LHCN-M2 (cell line): Measurements from ENCODE around the gene ADGRA1. TPM values are rescaled to one million over a fixed set of nuclear protein-coding genes. Genes with fewer than 3 reads are reported as not detected.
A peak's percentile ranks its signal among the peaks of the same experiment; 100 is the strongest.

ENCODE experiments used
- DNase-seq: peaks from one replicate; pipeline ENCODE4 v3.0.0-alpha.2; 2012; ENCODE audit warnings: low read depth
- total RNA-seq: library from RNA; depleted of rRNA; stranded (reverse); fragments of >200 nt; gene quantifications from 2 replicates; pipeline ENCODE4 v1.2.3, GENCODE V29; 2014

ADGRA1 gene
- total RNA-seq, 1 experiment from 2014 or later = not detected

DNA sequence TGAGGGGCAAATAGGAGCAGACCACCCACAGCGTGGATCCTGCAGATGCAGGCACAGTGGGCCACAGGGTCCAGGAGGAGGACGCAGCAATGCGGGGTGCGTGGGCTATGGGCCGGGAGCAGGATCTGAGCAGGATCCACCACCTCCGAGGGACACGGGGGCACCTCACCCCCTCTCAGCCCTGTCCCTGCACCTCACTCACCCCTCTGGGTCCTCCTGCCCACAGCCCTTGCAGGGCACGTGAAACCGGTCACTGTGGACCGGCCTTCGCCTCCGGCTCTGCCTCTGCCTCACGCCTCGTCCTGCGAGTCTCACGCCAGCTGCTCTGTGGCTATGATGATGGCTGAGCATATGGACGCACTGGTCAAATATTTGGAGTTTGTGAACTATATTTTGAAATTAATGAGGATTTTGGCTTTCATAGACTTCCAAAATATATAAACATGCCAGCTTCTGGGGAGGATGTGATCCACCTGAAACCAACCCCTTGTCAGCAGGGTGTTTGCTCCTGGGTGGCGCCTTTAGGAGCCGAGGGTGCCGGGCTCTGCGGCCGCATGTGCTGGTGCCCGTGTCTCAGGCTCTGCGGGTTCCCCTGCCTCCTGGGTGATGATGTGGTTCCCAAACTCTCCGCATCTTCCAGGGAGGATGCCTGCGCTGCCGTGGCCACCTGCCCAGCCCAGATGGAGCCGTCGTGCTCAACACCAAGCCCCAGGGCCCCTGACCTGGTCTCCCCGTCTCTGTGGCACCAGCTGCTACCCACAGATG, 11.3 kb upstream of the ADGRA1 start:
- DNase-seq = no peak

DNA sequence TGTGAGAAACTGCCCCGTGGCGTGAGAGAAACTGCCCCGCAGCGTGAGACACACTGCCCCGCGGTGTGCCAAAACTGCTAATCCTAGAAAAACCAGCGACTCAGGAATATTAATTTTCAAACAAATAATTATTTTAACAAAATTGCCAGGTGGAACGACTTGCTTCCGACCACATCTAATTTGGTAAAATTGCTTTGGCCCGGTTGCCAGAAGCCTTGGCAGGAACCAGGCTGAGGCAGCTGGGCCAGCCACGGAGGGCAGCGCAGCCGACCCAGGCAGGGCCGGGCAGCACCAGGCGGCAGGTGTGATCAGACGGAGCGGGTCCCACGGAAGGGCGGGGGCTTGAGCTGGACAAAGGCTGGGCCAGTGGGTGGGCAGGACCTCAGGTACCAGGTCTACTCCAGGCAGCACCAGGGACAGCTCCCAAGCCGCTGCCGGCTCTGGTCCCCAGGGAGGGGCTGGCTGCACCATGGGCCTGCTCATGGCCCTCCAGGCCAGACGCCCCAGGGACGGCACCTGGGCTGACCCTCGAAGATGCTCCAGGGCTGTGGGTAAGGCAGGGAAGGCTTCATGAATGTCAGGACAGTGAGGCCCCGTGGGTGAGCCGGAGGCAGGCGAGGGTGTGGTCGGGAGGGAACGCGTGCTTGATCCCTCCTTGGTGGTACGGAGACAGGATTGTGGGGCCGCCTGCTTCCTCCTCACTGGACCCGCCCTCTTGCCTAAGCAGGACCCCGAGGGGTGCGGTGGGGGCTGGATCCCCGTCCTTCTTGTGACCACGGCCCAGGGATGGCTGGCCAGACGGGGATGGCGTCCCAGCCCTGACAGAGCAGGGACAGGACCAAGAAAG, 7.7 kb upstream of the ADGRA1 start:
- DNase-seq = no peak

DNA sequence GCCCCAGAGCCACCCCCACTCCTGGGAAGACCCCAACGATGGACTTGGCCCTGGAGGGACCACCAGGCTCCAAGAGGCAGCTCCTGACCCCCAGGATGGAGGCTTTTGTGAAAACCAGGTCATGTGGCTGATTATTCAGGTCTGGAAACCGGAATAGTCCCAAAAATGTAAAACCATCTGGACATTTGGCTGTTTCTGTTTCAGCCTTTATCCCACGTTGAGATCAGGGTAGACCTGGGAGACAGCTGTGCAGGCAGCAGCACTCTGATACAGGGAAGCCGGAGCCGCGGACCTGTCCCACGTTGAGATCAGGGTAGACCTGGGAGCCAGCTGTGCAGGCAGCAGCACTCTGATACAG, 7.1 kb upstream of the ADGRA1 start:
- no peak for DNase-seq

- DNase-seq = no peak
Observed at GRCh38 chr10:133081636-133082035, 6.1 kb upstream of the ADGRA1 start.

- no peak for DNase-seq
Observed at GRCh38 chr10:133082685-133083421, 4.9 kb upstream of the ADGRA1 start.

DNA sequence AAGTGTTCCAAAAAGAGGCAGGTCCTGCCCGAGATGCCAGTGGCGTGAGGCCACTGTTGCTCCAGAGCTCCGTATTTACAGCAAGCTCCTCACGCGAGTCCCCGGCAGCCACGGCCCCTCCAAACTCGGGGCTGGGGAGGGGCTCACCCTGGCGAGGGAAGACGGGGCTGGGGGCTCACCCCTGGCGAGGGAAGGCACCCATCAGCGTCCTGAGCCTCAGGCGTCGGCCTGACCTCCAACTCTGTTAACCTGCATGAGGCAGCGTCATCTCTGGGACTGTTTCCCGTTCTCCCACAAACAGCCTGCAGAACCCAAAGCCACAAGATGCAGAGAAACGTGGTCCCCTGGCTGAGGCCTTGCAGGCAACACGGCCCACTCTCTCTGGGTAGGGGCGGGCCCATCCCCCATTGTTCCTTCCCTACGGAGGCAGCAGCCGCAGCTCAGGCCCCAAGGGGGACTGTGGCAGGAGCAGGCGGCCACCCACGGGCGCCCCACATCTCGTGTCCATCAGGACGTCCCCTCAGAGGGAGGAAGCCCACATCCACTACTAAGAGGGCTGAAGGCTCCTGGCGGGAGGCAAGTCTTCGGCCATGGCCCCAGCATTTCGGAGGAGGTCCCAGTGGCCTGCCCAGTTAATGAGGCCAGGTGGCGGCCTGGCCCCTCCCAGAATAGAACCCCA, 4.2 kb upstream of the ADGRA1 start:
- DNase-seq = no peak

GRCh38 chr10:133084491-133084890, 3.2 kb upstream of the ADGRA1 start:
- no peak for DNase-seq

GRCh38 chr10:133085251-133086125, 2.2 kb upstream of the ADGRA1 start:
- DNase-seq = no peak

DNA sequence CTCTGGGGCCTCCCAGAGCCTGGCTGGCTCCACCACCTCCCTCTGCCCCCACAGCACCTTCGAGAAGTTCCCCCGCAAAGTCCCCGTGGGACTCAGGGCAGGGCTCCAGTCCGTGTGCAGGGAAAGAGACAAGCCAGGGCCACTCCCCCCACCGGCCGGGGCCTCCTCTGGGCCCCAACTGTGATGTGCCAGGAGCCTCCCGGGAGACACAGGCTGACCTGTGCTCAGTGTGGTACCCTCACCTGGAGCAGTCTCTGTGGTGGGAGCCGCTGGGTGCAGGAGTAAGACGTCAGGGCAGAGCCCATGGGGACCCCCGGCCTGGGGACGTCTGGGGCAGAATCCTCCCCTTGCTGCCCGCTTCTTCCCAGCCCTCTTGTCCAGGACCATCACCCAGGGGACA, 1.5 kb upstream of the ADGRA1 start:
- no peak for DNase-seq

- DNase-seq = no peak
Observed at GRCh38 chr10:133087045-133087678, 562 bp upstream of the ADGRA1 start.

DNA sequence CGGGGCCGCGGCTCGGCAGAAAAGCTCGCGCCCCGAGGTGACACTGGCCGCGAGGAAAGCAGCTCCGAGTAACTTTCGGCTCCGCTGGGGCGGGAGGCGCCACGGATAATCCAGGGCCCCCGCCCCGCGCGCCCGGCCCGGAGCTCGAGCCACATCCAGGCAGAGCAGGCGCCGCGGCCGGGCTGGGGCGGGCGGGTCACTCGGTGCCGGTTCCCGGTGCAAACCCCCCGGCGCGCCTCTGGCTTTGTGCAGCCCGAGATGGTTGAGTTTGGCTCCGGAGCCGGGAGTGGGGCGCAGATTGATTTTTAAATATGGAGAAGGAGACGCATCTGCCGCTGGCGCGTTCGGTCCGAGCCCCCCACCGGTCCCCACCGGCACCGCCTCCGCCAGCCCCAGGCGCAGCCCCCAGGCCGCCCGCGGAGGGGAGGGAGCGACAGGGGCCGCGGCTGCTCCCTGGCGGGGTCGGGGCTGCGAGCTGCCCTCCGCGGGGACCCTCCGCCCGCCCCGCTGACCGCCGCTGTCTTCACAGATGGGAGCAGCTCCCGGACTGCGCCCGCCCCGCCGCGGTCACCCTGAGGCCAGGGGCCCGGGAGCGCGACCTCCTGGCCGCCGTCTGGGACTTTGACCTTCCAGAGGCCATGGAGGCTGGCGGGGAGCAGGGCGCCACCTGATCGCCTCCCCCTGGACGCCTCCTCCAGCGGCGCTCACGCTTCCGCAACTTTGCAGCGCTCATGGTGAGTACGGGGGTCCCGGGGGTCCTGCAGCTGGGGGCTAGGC, 643 bp downstream of the ADGRA1 start:
- DNase-seq = no peak

DNA sequence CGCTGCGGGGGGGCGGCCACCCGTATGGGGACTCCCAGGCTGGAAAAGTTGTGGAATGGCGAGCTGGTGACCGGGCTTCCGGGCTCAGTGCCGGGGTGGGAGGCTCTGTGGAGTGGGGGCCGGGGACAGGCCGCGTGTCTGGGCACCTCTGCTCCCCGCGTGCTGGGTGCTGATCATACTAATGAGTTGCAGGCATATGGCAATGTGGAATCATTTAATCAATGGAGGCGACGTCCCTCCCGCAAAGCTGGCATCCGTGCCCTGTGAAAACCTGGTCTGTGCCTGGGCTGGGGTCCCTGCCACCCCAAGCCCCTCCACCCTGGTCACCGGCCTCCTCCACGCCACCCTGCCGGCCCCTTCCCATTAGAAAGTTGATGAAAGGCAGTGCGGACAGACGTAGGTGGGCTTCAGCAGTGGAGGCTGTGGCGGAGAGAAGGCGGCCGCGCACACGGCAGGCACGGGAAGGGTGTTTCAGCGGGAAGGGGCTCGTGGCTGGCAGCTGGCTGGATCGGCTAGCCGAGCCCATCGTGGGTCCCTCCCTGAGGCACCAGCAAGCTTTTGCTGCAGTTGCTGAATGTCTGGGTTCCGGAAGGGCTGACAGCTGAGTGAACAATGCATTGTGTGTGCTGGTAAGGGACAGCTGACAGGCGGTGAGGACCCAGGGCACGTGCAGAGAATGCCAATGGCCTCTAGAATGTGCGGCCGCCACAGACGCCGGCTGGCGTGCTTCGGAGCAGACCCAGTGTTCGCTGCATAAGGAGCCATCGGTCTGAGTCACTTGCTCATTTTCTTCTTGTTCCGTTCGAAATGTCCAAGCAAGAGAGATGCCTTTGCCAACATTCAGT, 1.5 kb downstream of the ADGRA1 start:
- DNase-seq = peak; percentile 18

DNA sequence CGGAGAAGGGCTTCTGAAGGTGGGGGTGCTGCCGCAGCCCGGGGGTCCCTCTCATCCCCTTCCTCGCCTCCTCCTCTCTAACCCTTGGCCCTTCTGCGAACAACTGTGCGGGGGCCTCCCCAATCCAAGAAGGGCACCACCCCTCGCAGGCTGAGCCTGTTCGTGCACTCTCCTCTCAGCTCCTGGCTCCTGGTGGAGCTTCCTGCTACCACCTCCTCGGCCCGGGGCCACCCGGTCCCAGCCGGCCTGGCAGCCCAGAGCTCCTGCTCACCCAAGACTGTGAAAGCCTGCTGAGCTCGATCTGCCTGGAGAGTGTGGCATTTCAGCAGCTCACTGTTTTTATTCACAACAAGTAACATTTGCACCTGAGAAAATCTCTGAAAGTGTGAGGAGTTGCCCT, 2.4 kb downstream of the ADGRA1 start:
- DNase-seq = no peak

- DNase-seq = no peak
Observed at GRCh38 chr10:133090654-133091053, 2.9 kb downstream of the ADGRA1 start.

GRCh38 chr10:133091316-133091715, 3.6 kb downstream of the ADGRA1 start:
- no peak for DNase-seq

GRCh38 chr10:133093291-133093690, 5.6 kb downstream of the ADGRA1 start:
- DNase-seq = no peak

GRCh38 chr10:133094286-133094685, 6.6 kb downstream of the ADGRA1 start:
- DNase-seq = no peak

DNA sequence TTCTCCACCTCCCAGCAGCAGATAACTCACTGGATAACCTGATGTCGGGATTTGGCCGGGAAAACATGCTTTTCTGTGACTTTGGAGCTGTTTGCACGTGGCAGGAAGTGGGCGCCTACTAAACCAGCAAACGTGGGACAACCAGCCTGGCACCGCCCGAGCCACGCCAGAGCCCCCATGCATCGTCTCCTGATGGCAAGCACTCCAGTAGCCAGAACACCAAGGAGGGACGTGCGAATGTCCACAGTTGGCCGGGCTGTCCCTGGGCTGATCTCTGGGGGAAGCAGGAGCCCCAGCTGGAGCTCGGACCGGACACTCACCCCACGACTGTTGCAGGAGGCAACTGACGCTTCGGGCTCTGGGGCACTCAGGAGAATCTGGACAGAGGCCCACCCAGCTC, 7.1 kb downstream of the ADGRA1 start:
- no peak for DNase-seq

DNA sequence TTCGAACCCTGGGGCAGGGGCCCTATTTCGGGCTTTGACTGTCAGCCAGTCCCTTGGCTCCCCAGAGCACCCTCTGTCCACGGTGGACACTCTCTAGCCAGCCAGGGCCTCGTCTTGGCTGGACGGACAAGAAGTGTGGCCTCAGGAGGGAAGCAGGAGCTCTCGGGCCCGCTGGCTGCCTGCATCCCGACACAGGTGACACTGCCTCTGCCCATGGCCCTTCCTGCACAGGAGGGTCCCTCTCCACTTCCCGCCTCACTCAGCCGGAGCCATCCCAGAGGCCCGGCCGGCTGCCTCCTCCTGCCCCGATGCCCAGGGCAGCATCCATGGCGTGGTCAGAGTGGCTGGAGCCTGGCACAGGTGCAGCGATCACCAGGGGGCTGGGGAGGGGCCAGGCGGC, 7.9 kb downstream of the ADGRA1 start:
- DNase-seq = no peak
